Sigmoid colon (tissue), 7 donors: ENCODE data around the gene FGB. TPM values are rescaled to one million over a fixed set of nuclear protein-coding genes. Genes with fewer than 3 reads are reported as not detected.

ENCODE experiments used
- DNase-seq: peaks from one replicate; pipeline ENCODE4 v3.0.0-alpha.2; 2019
- H3K27ac ChIP-seq, 4 donors: fragments of 200-600 bp; sonication (generic); one replicate each; pipeline ENCODE4 v1.5.1; 2016 to 2019; ENCODE audit warnings: mild to moderate bottlenecking in 1 of 4
- H3K27me3 ChIP-seq, 3 donors: fragments of 200-600 bp; sonication (generic); one replicate each; pipeline ENCODE4 v1.5.1; 2019; ENCODE audit warnings: mild to moderate bottlenecking in 1 of 3
- H3K36me3 ChIP-seq, 4 donors: fragments of 200-600 bp; sonication (generic); one replicate each; pipeline ENCODE4 v1.5.1; 2016 to 2019
- H3K4me1 ChIP-seq, 4 donors: fragments of 200-600 bp; sonication (generic); one replicate each; pipeline ENCODE4 v1.5.1; 2017 to 2019
- H3K4me3 ChIP-seq, 4 donors: fragments of 200-600 bp; sonication (generic); one replicate each; pipeline ENCODE4 v1.5.1; 2017 to 2019; ENCODE audit warnings: mild to moderate bottlenecking in 2 of 4, moderate library complexity in 1 of 4
- H3K9me3 ChIP-seq, 4 donors: fragments of 200-600 bp in 3 of 4; sonication (generic) in 3 of 4; one replicate each; pipeline versions ENCODE4 v1.5.1 to v1.6.1; 2013 to 2019
- CTCF ChIP-seq, 4 experiments: fragments of 450-650 bp in 3 of 4; fragments of 200-600 bp in 1 of 4; IDR thresholded peaks; one replicate each; pipeline ENCODE4 v1.5.1; 2016 to 2019; ENCODE audit warnings: antibody characterized with exemption in 4 of 4, mild to moderate bottlenecking in 3 of 4, moderate library complexity in 2 of 4
- EP300 ChIP-seq, 4 donors: sonication (generic); formaldehyde crosslinking; IDR thresholded peaks; one replicate each; pipeline ENCODE4 v1.6.1; 2017; ENCODE audit warnings: antibody characterized with exemption in 4 of 4
- POLR2A ChIP-seq, 2 donors: fragments of 450-650 bp; IDR thresholded peaks; one replicate each; pipeline ENCODE4 v1.6.1; 2016; ENCODE audit warnings: antibody characterized with exemption in 2 of 2, mild to moderate bottlenecking in 2 of 2, moderate library complexity in 2 of 2
- POLR2AphosphoS5 ChIP-seq, 4 donors: sonication (generic); formaldehyde crosslinking; IDR thresholded peaks; one replicate each; pipeline ENCODE4 v1.6.1; 2017; ENCODE audit warnings: antibody characterized with exemption in 4 of 4
- WGBS, 2 donors: extraction: QIAGEN DNeasy Blood & Tissue Kit; methylation state at CpG; one replicate each; pipeline ENCODE4 v1.1.7; 2013; 5-methylcytosine and 5-hydroxymethylcytosine counted together
- intact Hi-C: fragments of 100-400 bp; cut with DNase I; formaldehyde crosslinking; loops from one replicate; pipeline ENCODE4 v1.15.1; 2023
- polyA plus RNA-seq, 3 donors: library from polyadenylated mRNA; stranded (reverse); fragments of 200-250 nt; gene quantifications; one replicate each; pipeline ENCODE4 v1.2.3, GENCODE V29; 2013
- total RNA-seq, 4 donors: library from RNA; depleted of rRNA; stranded (reverse); fragments of >200 nt; gene quantifications; one replicate each; pipeline ENCODE4 v1.1.0, GENCODE V29; 2016
- donor health status: healthy with polysubstance abuse.
- donor health status: Bipolar disorder and iron deficiency.
- donor health status: healthy.

FGB gene
- total and polyA plus RNA-seq, 7 donors, result 0.67 TPM; not detected in 6

- WGBS, 2 donors, result 67 to 90% methylated on average over 2 of the region's 2 CpGs
- H3K36me3 ChIP-seq, result no peaks in the 10 kb centered on the region
Measured at GRCh38 chr4:154582723-154583122, 19.9 kb downstream of the FGB start.

GRCh38 chr4:154583230-154583629 is 20.4 kb downstream of the FGB start:
- Histone ChIP-seq H3K27ac (no peak overlapping the region), H3K4me3 (no peak overlapping the region), H3K36me3 (no peaks in the 10 kb centered on the region), H3K9me3 (no peaks in the 10 kb centered on the region), H3K27me3 (no peaks in the 10 kb centered on the region), H3K4me1 (no peaks in the 10 kb centered on the region)
- 85 to 89% methylated on average over 3 of the region's 3 CpGs for WGBS, 2 donors
- no peak for DNase-seq
- TF ChIP-seq EP300 (IDR thresholded peaks at IDR 0.05), result no peak
- no peak for TF ChIP-seq CTCF (IDR thresholded peaks at IDR 0.05)
- no peak for TF ChIP-seq POLR2A (IDR thresholded peaks at IDR 0.05)
- no peak for TF ChIP-seq POLR2AphosphoS5 (IDR thresholded peaks at IDR 0.05)
- intact Hi-C loops, result no loop called here

More at GRCh38 chr4:154582723-154583122, 19.9 kb downstream of the FGB start:
- no peaks in the 10 kb centered on the region for H3K27me3 ChIP-seq
- H3K27ac ChIP-seq, result no peak overlapping the region
- no peaks in the 10 kb centered on the region for H3K4me1 ChIP-seq
- no peak for DNase-seq
- TF ChIP-seq EP300 (IDR thresholded peaks at IDR 0.05), result no peak
- TF ChIP-seq CTCF (IDR thresholded peaks at IDR 0.05), result no peak
- no peak for TF ChIP-seq POLR2AphosphoS5 (IDR thresholded peaks at IDR 0.05)
- TF ChIP-seq POLR2A (IDR thresholded peaks at IDR 0.05), result no peak
- H3K4me3 ChIP-seq, result no peak overlapping the region
- intact Hi-C loops, result no loop called here
- H3K9me3 ChIP-seq, result no peaks in the 10 kb centered on the region

- H3K4me1 ChIP-seq, result no peaks in the 10 kb centered on the region
- no peaks in the 10 kb centered on the region for H3K9me3 ChIP-seq
- no peaks in the 10 kb centered on the region for H3K27me3 ChIP-seq
- no peak for TF ChIP-seq CTCF (IDR thresholded peaks at IDR 0.05)
- no peak overlapping the region for H3K4me3 ChIP-seq
- no peak for DNase-seq
- intact Hi-C loops, result no loop called here
- H3K27ac ChIP-seq, result no peak overlapping the region
- no peaks in the 10 kb centered on the region for H3K36me3 ChIP-seq
Measured at GRCh38 chr4:154583677-154584076, 20.9 kb downstream of the FGB start.

GRCh38 chr4:154584259-154584658 is 21.4 kb downstream of the FGB start:
- no peak for DNase-seq
- Histone ChIP-seq H3K36me3 (no peaks in the 10 kb centered on the region), H3K27ac (no peak overlapping the region), H3K27me3 (no peaks in the 10 kb centered on the region), H3K4me3 (no peak overlapping the region), H3K4me1 (no peaks in the 10 kb centered on the region), H3K9me3 (no peaks in the 10 kb centered on the region)
- intact Hi-C loops, result no loop called here
- TF ChIP-seq CTCF (IDR thresholded peaks at IDR 0.05), result no peak
- no peak for TF ChIP-seq POLR2A (IDR thresholded peaks at IDR 0.05)
- TF ChIP-seq EP300 (IDR thresholded peaks at IDR 0.05), result no peak
- TF ChIP-seq POLR2AphosphoS5 (IDR thresholded peaks at IDR 0.05), result no peak
- 94 to 95% methylated on average over 5 of the region's 5 CpGs for WGBS, 2 donors

GRCh38 chr4:154585369-154586018 is 22.7 kb downstream of the FGB start:
- TF ChIP-seq EP300 (IDR thresholded peaks at IDR 0.05) (no peak), POLR2AphosphoS5 (IDR thresholded peaks at IDR 0.05) (no peak), CTCF (IDR thresholded peaks at IDR 0.05) (no peak), POLR2A (IDR thresholded peaks at IDR 0.05) (no peak)
- 92 to 93% methylated on average over 10 of the region's 10 CpGs for WGBS, 2 donors

More at GRCh38 chr4:154585369-154586018, 22.7 kb downstream of the FGB start:
- H3K27ac ChIP-seq, result no peak overlapping the region
- H3K36me3 ChIP-seq, result no peaks in the 10 kb centered on the region
- no peak overlapping the region for H3K4me3 ChIP-seq
- DNase-seq, result no peak
- no peaks in the 10 kb centered on the region for H3K9me3 ChIP-seq
- no peaks in the 10 kb centered on the region for H3K27me3 ChIP-seq
- no peaks in the 10 kb centered on the region for H3K4me1 ChIP-seq
- intact Hi-C loops, result no loop called here
